HT-29 (cell line): ENCODE results near the gene ZSCAN9. TPM values are rescaled to one million over a fixed set of nuclear protein-coding genes. Genes with fewer than 3 reads are reported as not detected.

ENCODE experiments used
- DNase-seq: peaks from one replicate; pipeline ENCODE4 v3.0.0-alpha.2; 2015; ENCODE audit warnings: low spot score
- total RNA-seq: library from RNA; depleted of rRNA; stranded (reverse); fragments of >200 nt; shearing (Covaris generic); gene quantifications from 2 replicates; pipeline ENCODE4 v1.2.3, GENCODE V29; 2014; rRNA removed

Gene ZSCAN9
- total RNA-seq, 1 experiment from 2014 or later, result 6.8 TPM

- peak; percentile 95 for DNase-seq
These were observed 42.1 kb downstream of the ZSCAN9 start, which contains the start of gene ZSCAN26 for GRCh38 chr6:28266962-28267694. Gene ZSCAN26 (plus strand): TSS chr6:28267143. CDS start chr6:28271920, 4,777 bp downstream.

GRCh38 chr6:28267695-28268059, 42.6 kb downstream of the ZSCAN9 start:
- no peak for DNase-seq

GRCh38 chr6:28269492-28269891, 44.4 kb downstream of the ZSCAN9 start:
- DNase-seq, result no peak

- no peak for DNase-seq
These were observed 49.8 kb downstream of the ZSCAN9 start for GRCh38 chr6:28274888-28275287.

GRCh38 chr6:28277746-28278145, 52.7 kb downstream of the ZSCAN9 start:
- DNase-seq, result no peak

- DNase-seq, result no peak
These were observed 55.7 kb downstream of the ZSCAN9 start for GRCh38 chr6:28280595-28281287.

GRCh38 chr6:28281288-28282064, 56.4 kb downstream of the ZSCAN9 start, which contains the start of gene PGBD1:
Gene PGBD1 (plus strand): TSS chr6:28281572. CDS start chr6:28283814, 2,242 bp downstream.
- DNase-seq, result peak; percentile 62

GRCh38 chr6:28282926-28283325, 57.9 kb downstream of the ZSCAN9 start:
- no peak for DNase-seq

Other genes starting within 250 kb of the ZSCAN9 start
- 4.4 and 5.2 TPM in 2 replicates for gene ZNF165, start 144.7 kb upstream of the ZSCAN9 start, total RNA-seq
- gene ZSCAN16, start 100.7 kb upstream of the ZSCAN9 start, total RNA-seq, result 4.5 and 5.8 TPM in 2 replicates
- 5.3 and 5.7 TPM in 2 replicates for gene ZKSCAN8, start 83.4 kb upstream of the ZSCAN9 start, total RNA-seq
- 0.60 and 1.0 TPM in 2 replicates for gene ZKSCAN4, start 27.0 kb downstream of the ZSCAN9 start, total RNA-seq
- gene NKAPL, start 34.0 kb downstream of the ZSCAN9 start, total RNA-seq, result not detected in 2 replicates
- gene ZSCAN26, start 41.9 kb downstream of the ZSCAN9 start, total RNA-seq, result 1.0 and 3.2 TPM in 2 replicates
- gene PGBD1, start 56.3 kb downstream of the ZSCAN9 start, total RNA-seq, result 0.97 and 1.2 TPM in 2 replicates
- gene ZSCAN31, start 110.9 kb downstream of the ZSCAN9 start, total RNA-seq, result 3.1 and 6.4 TPM in 2 replicates
- gene ZKSCAN3, start 124.7 kb downstream of the ZSCAN9 start, total RNA-seq, result 0.53 and 0.60 TPM in 2 replicates
- 2.1 TPM in 2 replicates for gene ZSCAN12, start 174.5 kb downstream of the ZSCAN9 start, total RNA-seq
- gene ZSCAN23, start 218.2 kb downstream of the ZSCAN9 start, total RNA-seq, result 0.64 and 1.1 TPM in 2 replicates